K562 (cell line): ENCODE results near the gene GNAI2. TPM values are rescaled to one million over a fixed set of nuclear protein-coding genes. Genes with fewer than 3 reads are reported as not detected.
A peak's percentile ranks its signal among the peaks of the same experiment; 100 is the strongest.

ENCODE experiments used
- DPF2 ChIP-seq: fragments of 450-650 bp; IDR thresholded peaks from 2 replicates; pipeline ENCODE4 v1.6.1; 2016
- E2F4 ChIP-seq: sonication (generic); formaldehyde crosslinking; IDR thresholded peaks from 2 replicates; pipeline ENCODE4 v1.8.0; 2022; ENCODE audit warnings: mild to moderate bottlenecking, low read depth, missing genetic modification reagents
- FOXA1 ChIP-seq: fragments of 450-650 bp; IDR thresholded peaks from 2 replicates; pipeline ENCODE4 v1.6.1; 2016; ENCODE audit warnings: mild to moderate bottlenecking, borderline replicate concordance
- KDM5B ChIP-seq: fragments of 200-600 bp; sonication (generic); IDR thresholded peaks from 2 replicates; pipeline ENCODE4 v1.6.1; 2012; ENCODE audit warnings: low read depth, mild to moderate bottlenecking, moderate library complexity, low read length, control low read depth, inconsistent platforms; ENCODE audit not compliant: insufficient replicate concordance
- PKNOX1 ChIP-seq: fragments of 450-650 bp; IDR thresholded peaks from 2 replicates; pipeline ENCODE4 v1.6.1; 2016
- POLR2G ChIP-seq: fragments of 200-400 bp; formaldehyde crosslinking; IDR thresholded peaks from 2 replicates; pipeline ENCODE4 v1.6.1; 2017; ENCODE audit warnings: low read depth, mild to moderate bottlenecking, antibody characterized with exemption, low read length, moderate library complexity
- SP1 ChIP-seq: sonication (generic); formaldehyde crosslinking; IDR thresholded peaks from 2 replicates; pipeline ENCODE4 v1.8.1; 2022; ENCODE audit warnings: mild to moderate bottlenecking, missing genetic modification reagents
- SUPT5H ChIP-seq: fragments of 450-650 bp; IDR thresholded peaks from 2 replicates; pipeline ENCODE4 v1.6.1; 2016
- TCF7L2 ChIP-seq: fragments of 150-350 bp; IDR thresholded peaks from 2 replicates; pipeline ENCODE4 v1.6.1; 2016; ENCODE audit warnings: low read depth, mild to moderate bottlenecking, low read length, moderate library complexity
- ZBED1 ChIP-seq: IDR thresholded peaks from 2 replicates; pipeline ENCODE4 v1.6.1; 2014
- ZFP36 ChIP-seq: fragments of 150-350 bp; IDR thresholded peaks from 2 replicates; pipeline ENCODE4 v1.6.1; 2018; ENCODE audit warnings: low read length, low read depth; ENCODE audit not compliant: partially characterized antibody
- ZNF609 ChIP-seq: sonication (generic); formaldehyde crosslinking; IDR thresholded peaks from 2 replicates; pipeline ENCODE4 v1.8.1; 2023; ENCODE audit warnings: missing genetic modification reagents, mild to moderate bottlenecking, borderline replicate concordance
- ZNF76 ChIP-seq: fragments of 250-450 bp; sonication (Bioruptor Pico); IDR thresholded peaks from 2 replicates; pipeline ENCODE4 v1.4.0; 2020; ENCODE audit warnings: mild to moderate bottlenecking, moderate library complexity, borderline replicate concordance
- polyA plus RNA-seq, 8 experiments: library from polyadenylated mRNA; depleted of rRNA in 4 of 8; stranded (reverse) in 5 of 8; unstranded in 3 of 8; fragments of >200 nt; fragmentation: Nextera tagmentation in 2 of 8; fragmentation: Illumina TruSeq in 1 of 8; extraction: Ambion mirVana in 2 of 8; extraction: Trizol in 1 of 8; gene quantifications; 2 replicates each; pipeline versions ENCODE4 v1.2.1 to v1.2.3, GENCODE V29; 2011 to 2014; ENCODE audit warnings: inconsistent platforms in 1 of 8, missing spikeins in 1 of 8
- total RNA-seq, 7 experiments: library from RNA; depleted of rRNA in 6 of 7; stranded (reverse); fragments of >200 nt in 6 of 7; fragmentation: Illumina TruSeq in 2 of 7; extraction: Trizol in 2 of 7; gene quantifications; 2 replicates each; pipeline versions ENCODE4 v1.2.1 to v1.2.3, GENCODE V29; 2011 to 2021; ENCODE audit warnings: low replicate concordance in 1 of 7
- TF ChIP-seq, protein P1 (sequence below), 2 experiments: fragments of 200-800 bp in 1 of 2; sonication (Bioruptor generic) in 1 of 2; sonication (generic) in 1 of 2; formaldehyde crosslinking in 1 of 2; IDR thresholded peaks in 1 of 2; conservative IDR thresholded peaks in 1 of 2; 2 replicates each; pipeline versions ENCODE4 v1.5.0 to v1.6.1; 2016 to 2020; ENCODE audit warnings: missing compliant biosample characterization in 1 of 2, missing genetic modification characterization in 1 of 2, missing genetic modification reagents in 1 of 2
- TF ChIP-seq, protein P2 (sequence below): fragments of 450-650 bp; IDR thresholded peaks from 2 replicates; pipeline ENCODE4 v1.6.1; 2016; ENCODE audit warnings: antibody characterized with exemption
- TF ChIP-seq, protein P3 (sequence below): fragments of 250-450 bp; sonication (Bioruptor Pico); IDR thresholded peaks from 2 replicates; pipeline ENCODE4 v1.8.0; 2021; ENCODE audit warnings: borderline replicate concordance, mild to moderate bottlenecking, moderate library complexity; ENCODE audit not compliant: poor library complexity, severe bottlenecking

Gene GNAI2
- total and polyA plus RNA-seq, 9 of the 15 experiments (the other 6 are each of a cell fraction or from before 2014, with no cell fraction given), result 1.1 to 72.2 (median 42.7) TPM

- TF ChIP-seq, protein P1, sequence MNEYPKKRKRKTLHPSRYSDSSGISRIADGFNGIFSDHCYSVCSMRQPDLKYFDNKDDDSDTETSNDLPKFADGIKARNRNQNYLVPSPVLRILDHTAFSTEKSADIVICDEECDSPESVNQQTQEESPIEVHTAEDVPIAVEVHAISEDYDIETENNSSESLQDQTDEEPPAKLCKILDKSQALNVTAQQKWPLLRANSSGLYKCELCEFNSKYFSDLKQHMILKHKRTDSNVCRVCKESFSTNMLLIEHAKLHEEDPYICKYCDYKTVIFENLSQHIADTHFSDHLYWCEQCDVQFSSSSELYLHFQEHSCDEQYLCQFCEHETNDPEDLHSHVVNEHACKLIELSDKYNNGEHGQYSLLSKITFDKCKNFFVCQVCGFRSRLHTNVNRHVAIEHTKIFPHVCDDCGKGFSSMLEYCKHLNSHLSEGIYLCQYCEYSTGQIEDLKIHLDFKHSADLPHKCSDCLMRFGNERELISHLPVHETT (CRISPR knock-in tag; conservative IDR thresholded peaks at IDR 0.05 in 1 of 2, IDR thresholded peaks at IDR 0.05 in 1 of 2), result no peak
- TF ChIP-seq SP1 (peak; percentile 64; the same call in 1 of the 2 replicates), PKNOX1 (peak; percentile 21; the same call in 1 of the 2 replicates), ZBED1 (no peak), TCF7L2 (no peak), FOXA1 (no peak), ZNF609 (CRISPR knock-in tag) (no peak), POLR2G (peak; percentile 80), SUPT5H (peak; percentile 84), ZNF76 (no peak), E2F4 (CRISPR knock-in tag) (no peak), ZFP36 (peak; percentile 66), DPF2 (no peak), KDM5B (peak; percentile 88)
- TF ChIP-seq, protein P2, sequence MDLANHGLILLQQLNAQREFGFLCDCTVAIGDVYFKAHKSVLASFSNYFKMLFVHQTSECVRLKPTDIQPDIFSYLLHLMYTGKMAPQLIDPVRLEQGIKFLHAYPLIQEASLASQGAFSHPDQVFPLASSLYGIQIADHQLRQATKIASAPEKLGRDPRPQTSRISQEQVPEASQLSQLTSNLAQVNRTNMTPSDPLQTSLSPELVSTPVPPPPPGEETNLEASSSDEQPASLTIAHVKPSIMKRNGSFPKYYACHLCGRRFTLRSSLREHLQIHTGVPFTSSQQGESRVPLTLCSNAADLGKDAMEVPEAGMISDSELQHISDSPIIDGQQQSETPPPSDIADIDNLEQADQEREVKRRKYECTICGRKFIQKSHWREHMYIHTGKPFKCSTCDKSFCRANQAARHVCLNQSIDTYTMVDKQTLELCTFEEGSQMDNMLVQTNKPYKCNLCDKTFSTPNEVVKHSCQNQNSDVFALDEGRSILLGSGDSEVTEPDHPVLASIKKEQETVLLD, result no peak
- TF ChIP-seq, protein P3, sequence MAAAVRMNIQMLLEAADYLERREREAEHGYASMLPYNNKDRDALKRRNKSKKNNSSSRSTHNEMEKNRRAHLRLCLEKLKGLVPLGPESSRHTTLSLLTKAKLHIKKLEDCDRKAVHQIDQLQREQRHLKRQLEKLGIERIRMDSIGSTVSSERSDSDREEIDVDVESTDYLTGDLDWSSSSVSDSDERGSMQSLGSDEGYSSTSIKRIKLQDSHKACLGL (CRISPR knock-in tag), result no peak
These were observed 67.2 kb downstream of the GNAI2 start, which contains the start of gene HYAL1 (continued) for GRCh38 chr3:50303013-50303815.
